PFSK-1 (cell line): Measurements from ENCODE around the gene ACTN2.

Experiments
- FOXP2 ChIP-seq: optimal IDR thresholded peaks from 2 replicates; pipeline ENCODE3; 2011; ENCODE audit warnings: borderline replicate concordance, control low read depth, inconsistent platforms; ENCODE audit not compliant: insufficient read depth; ENCODE audit errors: extremely low read length, extremely low read depth
- POLR2AphosphoS5 ChIP-seq: IDR thresholded peaks from 2 replicates; pipeline ENCODE4 v1.6.1; 2012; ENCODE audit warnings: low read depth, mild to moderate bottlenecking, control low read depth, low read length, moderate library complexity
- REST ChIP-seq, 2 experiments: IDR thresholded peaks; 2 replicates each; pipeline versions ENCODE4 v1.6.1 to v1.8.0; 2011 to 2012; ENCODE audit warnings: low read depth in 2 of 2, low read length in 2 of 2, control low read depth in 1 of 2, inconsistent platforms in 1 of 2, mild to moderate bottlenecking in 1 of 2, moderate library complexity in 1 of 2; ENCODE audit not compliant: insufficient read depth in 1 of 2
- SIN3A ChIP-seq: IDR thresholded peaks from 2 replicates; pipeline ENCODE4 v1.6.1; 2012; ENCODE audit warnings: mild to moderate bottlenecking, low read length, moderate library complexity, borderline replicate concordance; ENCODE audit not compliant: insufficient read depth
- TAF1 ChIP-seq: IDR thresholded peaks from 2 replicates; pipeline ENCODE4 v1.6.1; 2012; ENCODE audit warnings: low read length, control low read depth, borderline replicate concordance; ENCODE audit not compliant: insufficient read depth

Gene ACTN2

DNA sequence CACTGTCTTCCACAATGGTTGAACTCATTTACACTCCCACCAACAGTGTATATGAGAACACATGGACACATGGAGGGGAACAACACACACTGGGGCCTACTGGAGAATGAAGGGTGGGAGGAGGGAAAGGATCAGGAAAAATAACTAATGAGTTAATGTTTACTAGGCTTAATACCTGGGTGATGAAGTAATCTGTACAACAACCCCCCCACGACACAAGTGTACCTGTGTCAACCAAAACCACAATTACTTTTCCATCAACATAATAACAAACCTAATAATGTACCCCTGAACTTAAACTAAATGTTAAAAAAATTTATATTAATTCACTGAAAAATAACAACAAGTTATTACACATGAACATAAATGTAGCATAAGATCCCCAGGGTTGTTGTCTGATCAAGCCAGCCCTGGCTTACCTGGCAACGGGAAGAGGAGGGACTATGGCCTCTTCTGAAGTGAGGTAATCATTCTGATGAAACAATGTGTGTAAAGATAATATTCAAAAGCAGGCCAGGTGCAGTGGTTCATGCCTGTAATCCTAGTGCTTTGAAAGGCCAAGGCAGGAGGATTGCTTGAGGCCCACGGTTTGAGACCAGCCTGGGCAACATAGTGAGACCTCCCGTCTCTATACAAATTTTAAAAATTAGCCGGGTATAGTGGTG, 41.2 kb upstream of the ACTN2 start:
- no peak for TF ChIP-seq SIN3A
- TF ChIP-seq TAF1 = no peak
- TF ChIP-seq FOXP2 = no peak
- no peak for TF ChIP-seq POLR2AphosphoS5
- no peak for TF ChIP-seq REST (IDR thresholded peaks at IDR 0.05; ENCODE audit: insufficient read depth in 1 of 2, low read depth in 2 of 2, low read length in 2 of 2)

DNA sequence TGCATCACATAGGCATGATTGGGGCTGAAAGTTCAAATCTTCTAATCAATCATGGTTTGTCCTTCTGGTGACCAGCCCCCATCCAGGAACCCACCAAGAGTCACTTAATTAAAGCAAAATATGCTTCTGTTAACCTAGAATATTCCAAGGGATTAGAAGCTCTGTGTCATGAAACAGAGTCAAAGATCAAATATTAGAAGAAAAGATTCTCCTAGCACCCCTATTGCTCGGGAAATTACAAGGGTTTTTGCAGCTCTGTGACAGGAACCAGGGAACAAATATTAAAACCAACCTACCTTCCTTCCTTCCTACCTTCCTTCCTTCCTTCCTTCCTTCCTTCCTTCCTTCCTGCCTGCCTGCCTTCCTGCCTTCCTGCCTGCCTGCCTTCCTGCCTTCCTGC, 31.8 kb upstream of the ACTN2 start:
- no peak for TF ChIP-seq SIN3A
- TF ChIP-seq TAF1 = no peak
- TF ChIP-seq REST (IDR thresholded peaks at IDR 0.05; ENCODE audit: insufficient read depth in 1 of 2, low read depth in 2 of 2, low read length in 2 of 2) = no peak
- TF ChIP-seq POLR2AphosphoS5 = no peak
- no peak for TF ChIP-seq FOXP2

DNA sequence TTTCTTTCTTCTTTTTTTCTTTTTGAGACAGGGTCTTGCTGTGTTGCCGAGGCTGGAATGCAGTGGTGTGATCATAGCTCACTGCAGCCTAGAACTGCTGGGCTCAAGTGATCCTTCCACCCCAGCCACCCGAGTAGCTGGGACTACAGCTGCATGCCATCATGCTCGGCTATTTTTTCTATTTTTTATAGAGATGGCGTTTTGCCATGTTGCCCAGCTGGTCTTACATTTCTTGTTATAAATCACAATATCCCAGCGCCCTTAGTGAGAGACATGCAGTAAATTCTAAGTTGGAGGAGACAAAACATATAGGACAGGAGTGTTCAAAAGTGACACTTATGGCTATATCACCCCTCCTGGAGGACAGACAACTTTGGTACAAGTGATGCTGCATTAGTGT, 31.3 kb upstream of the ACTN2 start:
- TF ChIP-seq TAF1 (no peak), REST (IDR thresholded peaks at IDR 0.05; ENCODE audit: insufficient read depth in 1 of 2, low read depth in 2 of 2, low read length in 2 of 2) (no peak), SIN3A (no peak), POLR2AphosphoS5 (no peak), FOXP2 (no peak)

GRCh38 chr1:236657398-236657797, 28.9 kb upstream of the ACTN2 start:
- no peak for TF ChIP-seq POLR2AphosphoS5
- TF ChIP-seq TAF1 = no peak
- no peak for TF ChIP-seq FOXP2
- TF ChIP-seq REST (IDR thresholded peaks at IDR 0.05; ENCODE audit: insufficient read depth in 1 of 2, low read depth in 2 of 2, low read length in 2 of 2) = no peak
- TF ChIP-seq SIN3A = no peak

GRCh38 chr1:236659792-236660587, 26.3 kb upstream of the ACTN2 start:
- TF ChIP-seq POLR2AphosphoS5 (no peak), SIN3A (no peak), REST (IDR thresholded peaks at IDR 0.05; ENCODE audit: insufficient read depth in 1 of 2, low read depth in 2 of 2, low read length in 2 of 2) (no peak), TAF1 (no peak), FOXP2 (no peak)
